IPS DF 19.7 (cell line): Measurements from ENCODE around the gene PDIA2.

Experiments
- DNase-seq: peaks from one replicate; pipeline ENCODE4 v3.0.0-alpha.2; 2013; ENCODE audit warnings: low read depth, low spot score

The PDIA2 gene

GRCh38 chr16:280005-280460, 2.9 kb upstream of the PDIA2 start:
- DNase-seq = no peak

GRCh38 chr16:280552-280951, 2.4 kb upstream of the PDIA2 start, which contains the start of gene ARHGDIG:
Gene ARHGDIG (plus strand): TSS chr16:280591. CDS start chr16:280681, 90 bp downstream.
- no peak for DNase-seq

GRCh38 chr16:280991-281659, 1.8 kb upstream of the PDIA2 start:
- DNase-seq = no peak

- no peak for DNase-seq
Observed at GRCh38 chr16:281660-282255, 1.2 kb upstream of the PDIA2 start.

- DNase-seq = no peak
Observed at GRCh38 chr16:282491-282890, 473 bp upstream of the PDIA2 start.

- no peak for DNase-seq
Observed at GRCh38 chr16:284204-285120, 1.5 kb downstream of the PDIA2 start.

GRCh38 chr16:285146-286055, 2.4 kb downstream of the PDIA2 start:
- no peak for DNase-seq

- DNase-seq = no peak
Observed at GRCh38 chr16:286491-287297, 3.7 kb downstream of the PDIA2 start.

GRCh38 chr16:287298-287811, 4.4 kb downstream of the PDIA2 start:
- no peak for DNase-seq

- DNase-seq = no peak
Observed at GRCh38 chr16:287981-288920, 5.3 kb downstream of the PDIA2 start.

GRCh38 chr16:289395-289997, 6.5 kb downstream of the PDIA2 start:
- DNase-seq = no peak

GRCh38 chr16:290015-290680, 7.2 kb downstream of the PDIA2 start:
- no peak for DNase-seq

- DNase-seq = no peak
Observed at GRCh38 chr16:290681-291405, 7.9 kb downstream of the PDIA2 start.

- DNase-seq = no peak
Observed at GRCh38 chr16:291539-291938, 8.6 kb downstream of the PDIA2 start.

- no peak for DNase-seq
Observed at GRCh38 chr16:293043-293775, 10.2 kb downstream of the PDIA2 start.

GRCh38 chr16:296276-296675, 13.3 kb downstream of the PDIA2 start:
- DNase-seq = no peak
